NCI-H2107 treated with DMSO at 0.1 percent for 48 hours (cell line): Measurements from ENCODE around the gene OR51M1.

Experiments used
- DNase-seq: peaks from one replicate; lab custom pipeline; 2025; ENCODE audit not compliant: unreplicated experiment; lab: John Stamatoyannopoulos, UW

OR51M1 gene

GRCh38 chr11:5384335-5384734 is 723 bp downstream of the OR51M1 start:
- DNase-seq = no peak

GRCh38 chr11:5390210-5390609 is 6.6 kb downstream of the OR51M1 start:
- DNase-seq = no peak

- DNase-seq = no peak
These were observed 10.5 kb downstream of the OR51M1 start for GRCh38 chr11:5394091-5394490.

DNA sequence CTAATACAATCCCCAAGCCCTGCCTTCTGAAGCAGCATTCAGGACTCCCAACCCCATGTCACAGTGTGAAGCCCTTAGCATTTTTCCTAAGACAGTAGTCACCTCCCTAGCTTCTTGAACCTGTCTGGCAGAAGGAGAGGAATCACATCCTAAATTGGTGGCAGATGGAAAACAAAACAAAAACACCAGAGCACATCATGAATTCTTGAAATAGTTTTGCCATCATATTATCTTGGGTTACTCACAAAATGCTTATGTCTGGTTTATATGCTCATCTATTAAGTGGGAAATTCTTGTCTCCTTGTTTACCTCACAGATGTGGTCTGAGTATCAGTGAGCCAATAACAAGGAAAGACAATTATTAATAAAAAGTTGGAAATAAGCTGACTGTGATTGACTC is 15.3 kb downstream of the OR51M1 start:
- no peak for DNase-seq

DNA sequence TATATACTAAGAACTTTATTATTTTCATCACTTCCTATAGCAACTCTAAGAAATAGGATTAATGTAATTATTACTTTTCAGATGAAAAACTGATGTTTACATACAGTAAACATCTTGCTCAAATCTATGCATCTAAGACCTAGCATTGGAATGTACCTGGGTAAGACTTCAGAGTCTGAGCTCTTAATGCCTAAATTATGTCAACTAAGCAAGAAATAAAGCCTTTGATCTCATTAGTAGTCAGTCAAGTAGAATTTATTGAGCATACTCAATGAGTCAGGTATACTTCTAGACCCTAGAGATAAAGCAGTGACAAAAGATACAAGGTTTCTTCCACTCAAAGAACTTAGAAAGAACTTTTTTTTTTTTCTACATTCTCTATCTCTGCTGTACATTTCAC is 21.6 kb downstream of the OR51M1 start:
- DNase-seq = no peak

GRCh38 chr11:5420993-5421392 is 37.4 kb downstream of the OR51M1 start:
- no peak for DNase-seq

- no peak for DNase-seq
These were observed 38.2 kb downstream of the OR51M1 start, which contains the start of gene OR51Q1 for GRCh38 chr11:5421811-5422210. OR51Q1 (plus strand) TSS chr11:5422111; CDS start chr11:5422201, 90 bp downstream.

DNA sequence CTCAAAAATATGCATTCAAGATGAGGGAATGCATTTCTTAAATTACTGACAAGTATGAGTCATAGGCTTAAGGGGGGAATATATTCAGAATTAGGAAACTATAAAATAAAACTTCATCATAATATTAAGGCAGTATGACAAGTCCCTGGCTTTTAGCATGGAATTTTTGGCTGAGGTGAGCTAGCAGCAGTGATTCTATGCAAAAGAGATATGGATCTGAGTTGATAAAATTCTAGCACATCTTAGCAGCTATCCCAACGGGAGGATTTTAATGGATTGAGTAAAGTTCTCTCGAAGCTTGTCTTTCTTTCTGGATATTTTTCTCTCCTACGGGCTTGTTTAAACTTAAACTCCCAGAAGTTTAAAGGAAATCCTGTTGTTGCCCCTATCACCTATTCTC is 39.5 kb downstream of the OR51M1 start:
- no peak for DNase-seq

DNA sequence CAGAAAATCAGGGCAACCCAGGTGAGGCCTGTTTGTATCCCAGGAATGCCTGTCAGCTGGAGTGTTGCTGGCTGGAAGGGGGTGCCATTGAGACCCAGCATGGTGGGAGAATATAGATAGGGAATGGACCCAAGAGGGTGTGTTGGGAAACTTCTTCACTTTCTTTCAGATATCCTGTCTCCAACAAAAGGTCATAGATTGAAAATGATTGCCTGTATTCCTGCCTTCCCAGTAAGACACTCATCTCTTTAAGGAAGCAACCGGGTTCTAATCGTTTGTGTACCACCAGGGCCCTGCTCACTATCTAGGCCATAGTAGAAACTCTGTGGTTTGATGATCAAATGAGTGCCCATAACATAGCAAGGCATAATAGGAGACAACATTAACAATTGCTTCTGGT is 57.8 kb downstream of the OR51M1 start, which contains the start of gene OR51I1:
OR51I1 (minus strand) TSS at position 101 of the 400 bp plus-strand sequence; CDS start at position 101, 0 bp downstream.
- DNase-seq = no peak
